Small intestine (tissue), 16 donors: ENCODE measurements around the gene PSORS1C2. TPM values are rescaled to one million over a fixed set of nuclear protein-coding genes. Genes with fewer than 3 reads are reported as not detected.
"Not testable (repeated sequence)": the region's sequence is repeated elsewhere in the genome, so short reads cannot be mapped to it uniquely, and the experiment has no call there.

Experiments used
- DNase-seq, 2 donors: peaks; one replicate each; pipeline versions ENCODE4 v3.0.0 to v3.0.0-alpha.2; 2013
- FAIRE-seq: peaks from 2 replicates; lab custom pipeline; 2012; peaks lifted over from hg19 to GRCh38; lab: Jason Lieb, UNC
- H3K27ac ChIP-seq, 3 donors: one replicate each; pipeline ENCODE4 v1.5.1; 2013; ENCODE audit warnings: low read length in 2 of 3, mild to moderate bottlenecking in 2 of 3, control low read depth in 1 of 3, inconsistent platforms in 1 of 3, low read depth in 1 of 3, moderate library complexity in 1 of 3
- H3K27me3 ChIP-seq, 3 donors: one replicate each; pipeline ENCODE4 v1.6.1; 2013; ENCODE audit warnings: low read length in 3 of 3, inconsistent platforms in 1 of 3; ENCODE audit not compliant: control insufficient read depth in 3 of 3, insufficient read depth in 3 of 3
- H3K36me3 ChIP-seq, 3 donors: one replicate each; pipeline ENCODE4 v1.6.1; 2013; ENCODE audit warnings: low read length in 3 of 3, inconsistent platforms in 1 of 3, low read depth in 1 of 3, mild to moderate bottlenecking in 1 of 3, moderate library complexity in 1 of 3; ENCODE audit not compliant: control insufficient read depth in 3 of 3, insufficient read depth in 2 of 3
- H3K4me1 ChIP-seq, 3 donors: one replicate each; pipeline ENCODE4 v1.6.1; 2013; ENCODE audit warnings: low read length in 2 of 3, inconsistent platforms in 1 of 3, low read depth in 1 of 3, mild to moderate bottlenecking in 1 of 3, moderate library complexity in 1 of 3; ENCODE audit not compliant: control insufficient read depth in 3 of 3, insufficient read depth in 2 of 3
- H3K4me3 ChIP-seq, 3 donors: one replicate each; pipeline ENCODE4 v1.5.1; 2013; ENCODE audit warnings: low read length in 3 of 3, control low read depth in 1 of 3, inconsistent platforms in 1 of 3, low read depth in 1 of 3, mild to moderate bottlenecking in 1 of 3, moderate library complexity in 1 of 3
- H3K9me3 ChIP-seq, 2 donors: one replicate each; pipeline ENCODE4 v1.6.1; 2013; ENCODE audit warnings: low read depth in 1 of 2, low read length in 1 of 2; ENCODE audit not compliant: control insufficient read depth in 2 of 2, insufficient read depth in 1 of 2
- WGBS, 3 donors: extraction: QIAGEN DNeasy Blood & Tissue Kit; methylation state at CpG; one replicate each; pipeline ENCODE4 v1.1.7; 2013; 5-methylcytosine and 5-hydroxymethylcytosine counted together
- long read RNA-seq, 10 donors: transcript quantifications; one replicate each; lab custom pipeline, GENCODE V29; 2026
- polyA plus RNA-seq, 4 donors: library from polyadenylated mRNA; stranded (reverse) in 3 of 4; unstranded in 1 of 4; fragments of 200-250 nt in 3 of 4; fragments of 120-200 nt in 1 of 4; gene quantifications; one replicate each; pipeline versions ENCODE4 v1.2.1 to v1.2.3, GENCODE V29; 2013
- donor health status: healthy with polysubstance abuse.
- donor health status: control.
- donor health status: control.
- donor health status: Bipolar disorder and iron deficiency.
- donor health status: healthy.

PSORS1C2 gene
- polyA plus RNA-seq = not detected
- long read RNA-seq, donor 1 = 0 reads
- long read RNA-seq, donor 2 = 0 reads
- long read RNA-seq, donor 3 = 0 reads
- long read RNA-seq, donor 4 = 0 reads
- long read RNA-seq, donor 5 = 0 reads
- long read RNA-seq, donor 6 = 0 reads
- long read RNA-seq, donor 7 = 0 reads
- long read RNA-seq, donor 8 = 0 reads
- long read RNA-seq, donor 9 = 0 reads
- long read RNA-seq, donor 10 = 0 reads

GRCh38 chr6:31138982-31139381, at the start of gene PSORS1C2:
Gene PSORS1C2 (minus strand): TSS chr6:31139066. CDS start chr6:31139026, 40 bp downstream.
- FAIRE-seq (no peak), DNase-seq (no peak)
- Histone ChIP-seq H3K4me3 (peak within 1 kb of the TSS in 1 of 3 donors; percentile 21), H3K9me3 (no peaks in the 10 kb centered on the region), H3K36me3 (peaks cover 0 to 12% (median 0%) of the 10 kb centered on the region in 3 donors), H3K4me1 (peaks cover 0 to 6% (median 3%) of the 10 kb centered on the region in 3 donors), H3K27me3 (no peaks in the 10 kb centered on the region), H3K27ac (no peak within 1 kb of the TSS)
- 79 to 86% (median 83%) methylated on average over 4 of the region's 4 CpGs for WGBS, 3 donors

GRCh38 chr6:31187780-31188194, 48.9 kb upstream of the PSORS1C2 start:
- Histone ChIP-seq H3K9me3 (no peaks in the 10 kb centered on the region), H3K4me3 (no peak overlapping the region), H3K36me3 (no peaks in the 10 kb centered on the region), H3K27me3 (no peaks in the 10 kb centered on the region), H3K4me1 (no peaks in the 10 kb centered on the region), H3K27ac (no peak overlapping the region)
- no peak for FAIRE-seq
- 27 to 57% (median 48%) methylated on average over 5 of the region's 5 CpGs for WGBS, 3 donors
- DNase-seq = peak; percentile 43 to 97

GRCh38 chr6:31186052-31186734, 47.3 kb upstream of the PSORS1C2 start:
- no peaks in the 10 kb centered on the region for H3K9me3 ChIP-seq
- H3K36me3 ChIP-seq = no peaks in the 10 kb centered on the region
- H3K27ac ChIP-seq = peak overlapping the region in 2 of 3 donors; percentile 68 to 96
- H3K4me1 ChIP-seq = no peaks in the 10 kb centered on the region
- FAIRE-seq (no peak), DNase-seq (peak in 1 of 2 donors; percentile 91)
- 10 to 53% (median 36%) methylated on average over 24 of the region's 24 CpGs for WGBS, 3 donors
- H3K27me3 ChIP-seq = no peaks in the 10 kb centered on the region
- peak overlapping the region in 2 of 3 donors; percentile 12 to 55 for H3K4me3 ChIP-seq

GRCh38 chr6:31185695-31186051, 46.8 kb upstream of the PSORS1C2 start:
- H3K4me1 ChIP-seq, H3K9me3 ChIP-seq, DNase-seq, H3K36me3 ChIP-seq, FAIRE-seq, H3K27me3 ChIP-seq: not testable (repeated sequence)
- 11 to 40% (median 23%) methylated on average over 4 of the region's 4 CpGs for WGBS, 3 donors
- Histone ChIP-seq H3K27ac (peak overlapping the region in 2 of 3 donors; percentile 42 to 96), H3K4me3 (peak overlapping the region in 1 of 3 donors; percentile 55)

GRCh38 chr6:31183859-31184258, 45.0 kb upstream of the PSORS1C2 start:
- H3K4me3 ChIP-seq = peak overlapping the region in 1 of 3 donors; percentile 37
- not testable (repeated sequence) for DNase-seq, FAIRE-seq, H3K9me3 ChIP-seq, H3K27ac ChIP-seq, H3K4me1 ChIP-seq, H3K36me3 ChIP-seq, H3K27me3 ChIP-seq
- 12 to 53% (median 39%) methylated on average over 6 of the region's 6 CpGs for WGBS, 3 donors

- peak overlapping the region in 1 of 3 donors; percentile 20 for H3K4me3 ChIP-seq
- DNase-seq, H3K27me3 ChIP-seq, H3K27ac ChIP-seq, H3K9me3 ChIP-seq, H3K4me1 ChIP-seq, FAIRE-seq, H3K36me3 ChIP-seq: not testable (repeated sequence)
- WGBS, 3 donors = 17 to 42% (median 41%) methylated on average over 2 of the region's 2 CpGs
These were observed 44.4 kb upstream of the PSORS1C2 start for GRCh38 chr6:31183287-31183686.

- FAIRE-seq (no peak), DNase-seq (peak in 1 of 2 donors; percentile 70)
- H3K9me3 ChIP-seq = no peaks in the 10 kb centered on the region
- H3K4me1 ChIP-seq = peaks cover 0 to 4% (median 2%) of the 10 kb centered on the region in 3 donors
- no peak overlapping the region for H3K27ac ChIP-seq
- peak overlapping the region in 1 of 3 donors; percentile 59 for H3K4me3 ChIP-seq
- H3K27me3 ChIP-seq = no peaks in the 10 kb centered on the region
- H3K36me3 ChIP-seq = no peaks in the 10 kb centered on the region
- WGBS, 3 donors = 71 to 96% (median 82%) methylated on average over 26 of the region's 26 CpGs
These were observed 41.6 kb upstream of the PSORS1C2 start for GRCh38 chr6:31180500-31180899.

GRCh38 chr6:31179896-31180295, 41.0 kb upstream of the PSORS1C2 start:
- H3K4me3 ChIP-seq = peak overlapping the region in 1 of 3 donors; percentile 59
- no peaks in the 10 kb centered on the region for H3K9me3 ChIP-seq
- no peak overlapping the region for H3K27ac ChIP-seq
- no peaks in the 10 kb centered on the region for H3K27me3 ChIP-seq
- no peaks in the 10 kb centered on the region for H3K36me3 ChIP-seq
- WGBS, 3 donors = 95 to 97% (median 95%) methylated on average over 8 of the region's 8 CpGs
- H3K4me1 ChIP-seq = peaks cover 0 to 4% (median 2%) of the 10 kb centered on the region in 3 donors
- DNase-seq (no peak), FAIRE-seq (no peak)
